H9 (cell line): ENCODE measurements around the gene MMP24OS. TPM values are rescaled to one million over a fixed set of nuclear protein-coding genes. Genes with fewer than 3 reads are reported as not detected.

Source experiments
- DNase-seq: peaks from one replicate; pipeline ENCODE4 v3.0.0-alpha.2; 2017
- H2AFZ ChIP-seq: one replicate; pipeline ENCODE4 v1.6.1; 2013; ENCODE audit warnings: mild to moderate bottlenecking, low read length, control low read depth, moderate library complexity
- H2AK5ac ChIP-seq: 2 replicates; pipeline ENCODE4 v1.6.1; 2013; ENCODE audit warnings: low read length, control low read depth, mixed read lengths; ENCODE audit not compliant: insufficient read length
- H2BK120ac ChIP-seq: one replicate; pipeline ENCODE4 v1.6.1; 2013; ENCODE audit warnings: low read depth, mild to moderate bottlenecking, low read length, control low read depth, inconsistent platforms; ENCODE audit not compliant: poor library complexity, severe bottlenecking
- H2BK12ac ChIP-seq: 2 replicates; pipeline ENCODE4 v1.6.1; 2013; ENCODE audit warnings: low read length, control low read depth, mixed read lengths, low read depth; ENCODE audit not compliant: insufficient read length
- H2BK15ac ChIP-seq: 2 replicates; pipeline ENCODE4 v1.6.1; 2013; ENCODE audit warnings: low read depth, low read length, control low read depth
- H2BK20ac ChIP-seq: one replicate; pipeline ENCODE4 v1.6.1; 2013; ENCODE audit warnings: low read depth, mild to moderate bottlenecking, low read length, control low read depth, inconsistent platforms; ENCODE audit not compliant: poor library complexity, severe bottlenecking
- H2BK5ac ChIP-seq: 2 replicates; pipeline ENCODE4 v1.6.1; 2013; ENCODE audit warnings: low read length, control low read depth, mixed read lengths; ENCODE audit not compliant: insufficient read length
- H3K14ac ChIP-seq: 2 replicates; pipeline ENCODE4 v1.6.1; 2013; ENCODE audit warnings: low read length, control low read depth; ENCODE audit not compliant: insufficient read depth
- H3K18ac ChIP-seq: 2 replicates; pipeline ENCODE4 v1.6.1; 2013; ENCODE audit warnings: low read depth, mild to moderate bottlenecking, mixed read lengths, low read length, control low read depth; ENCODE audit not compliant: insufficient read length
- H3K23ac ChIP-seq: 2 replicates; pipeline ENCODE4 v1.6.1; 2013; ENCODE audit warnings: low read length, control low read depth, mixed read lengths, low read depth; ENCODE audit not compliant: insufficient read length
- H3K23me2 ChIP-seq: 2 replicates; pipeline ENCODE4 v1.6.1; 2013; ENCODE audit warnings: low read depth, mild to moderate bottlenecking, mixed read lengths, low read length, control low read depth; ENCODE audit not compliant: insufficient read length, poor library complexity, severe bottlenecking
- H3K27ac ChIP-seq: 2 replicates; pipeline ENCODE4 v1.5.1; 2013; ENCODE audit warnings: low read length, control low read depth, mixed read lengths, low read depth; ENCODE audit not compliant: insufficient read length
- H3K27me3 ChIP-seq: 2 replicates; pipeline ENCODE4 v1.6.1; 2013; ENCODE audit warnings: low read length, control low read depth, inconsistent platforms; ENCODE audit not compliant: insufficient read depth
- H3K4ac ChIP-seq: 2 replicates; pipeline ENCODE4 v1.6.1; 2013; ENCODE audit warnings: low read depth, mild to moderate bottlenecking, control low read depth, inconsistent platforms, low read length, moderate library complexity
- H3K4me1 ChIP-seq: 2 replicates; pipeline ENCODE4 v1.6.1; 2013; ENCODE audit warnings: low read length, control low read depth, inconsistent platforms; ENCODE audit not compliant: insufficient read depth
- H3K4me2 ChIP-seq: 2 replicates; pipeline ENCODE4 v1.6.1; 2013; ENCODE audit warnings: low read length, control low read depth, mixed read lengths; ENCODE audit not compliant: insufficient read length, insufficient read depth
- H3K56ac ChIP-seq: 2 replicates; pipeline ENCODE4 v1.6.1; 2013; ENCODE audit warnings: low read depth, mild to moderate bottlenecking, mixed read lengths, low read length, control low read depth; ENCODE audit not compliant: insufficient read length
- H3K79me1 ChIP-seq: 2 replicates; pipeline ENCODE4 v1.6.1; 2013; ENCODE audit warnings: low read depth, mild to moderate bottlenecking, moderate library complexity, low read length, control low read depth, inconsistent platforms; ENCODE audit not compliant: insufficient read depth, poor library complexity, severe bottlenecking
- H3K79me2 ChIP-seq: 2 replicates; pipeline ENCODE4 v1.6.1; 2013; ENCODE audit warnings: low read length, control low read depth, inconsistent platforms; ENCODE audit not compliant: insufficient read depth
- H3K9ac ChIP-seq: 2 replicates; pipeline ENCODE4 v1.6.1; 2013; ENCODE audit warnings: low read length, control low read depth, mixed read lengths; ENCODE audit not compliant: insufficient read length; ENCODE audit errors: extremely low read depth
- H3K9me3 ChIP-seq: one replicate; pipeline ENCODE4 v1.6.1; 2013; ENCODE audit warnings: low read depth, low read length, inconsistent platforms; ENCODE audit not compliant: control insufficient read depth
- H3T11ph ChIP-seq: one replicate; pipeline ENCODE4 v1.6.1; 2013; ENCODE audit warnings: mild to moderate bottlenecking, low read length, control low read depth, inconsistent platforms
- H4K20me1 ChIP-seq: one replicate; pipeline ENCODE4 v1.6.1; 2013; ENCODE audit not compliant: control insufficient read depth, insufficient read length, insufficient read depth
- H4K5ac ChIP-seq: 2 replicates; pipeline ENCODE4 v1.6.1; 2013; ENCODE audit warnings: low read depth, mild to moderate bottlenecking, mixed read lengths, low read length, control low read depth; ENCODE audit not compliant: insufficient read length
- H4K8ac ChIP-seq: replicated peaks from 2 replicates; pipeline ENCODE4 v1.6.1; 2013; ENCODE audit warnings: low read length, control low read depth, mixed read lengths, low read depth; ENCODE audit not compliant: insufficient read length
- H4K91ac ChIP-seq: 2 replicates; pipeline ENCODE4 v1.6.1; 2013; ENCODE audit warnings: low read depth, mild to moderate bottlenecking, moderate library complexity, mixed read lengths, low read length, control low read depth; ENCODE audit not compliant: insufficient read length
- H3K27ac Mint-ChIP-seq, 3 experiments: 2 replicates in 2 of 3; 3 replicates in 1 of 3; pipeline ENCODE4 v1.8.0; 2020 to 2021; ENCODE audit warnings: mixed read lengths in 3 of 3, mild to moderate bottlenecking in 1 of 3, moderate library complexity in 1 of 3
- H3K27me3 Mint-ChIP-seq: 2 replicates; pipeline ENCODE4 v1.8.0; 2021; ENCODE audit warnings: low read depth, mild to moderate bottlenecking, moderate library complexity, mixed read lengths
- H3K36me3 Mint-ChIP-seq, 3 experiments: 2 replicates in 2 of 3; 3 replicates in 1 of 3; pipeline ENCODE4 v1.8.0; 2020 to 2021; ENCODE audit warnings: low read depth in 3 of 3, mixed read lengths in 3 of 3; ENCODE audit not compliant: insufficient read depth in 1 of 3
- H3K4me1 Mint-ChIP-seq, 2 experiments: 2 replicates each; pipeline ENCODE4 v1.8.0; 2020; ENCODE audit warnings: mixed read lengths in 2 of 2
- H3K4me3 Mint-ChIP-seq, 2 experiments: 2 replicates in 1 of 2; 3 replicates in 1 of 2; pipeline ENCODE4 v1.8.0; 2020 to 2021; ENCODE audit warnings: mild to moderate bottlenecking in 2 of 2, mixed read lengths in 2 of 2, moderate library complexity in 1 of 2
- H3K9me3 Mint-ChIP-seq, 2 experiments: 2 replicates in 1 of 2; 3 replicates in 1 of 2; pipeline ENCODE4 v1.8.0; 2020; ENCODE audit warnings: mild to moderate bottlenecking in 2 of 2, mixed read lengths in 2 of 2, moderate library complexity in 1 of 2
- CTCF ChIP-seq: fragments of 200-600 bp; sonication (generic); conservative IDR thresholded peaks from 3 replicates; pipeline ENCODE4 v1.8.0; 2021; ENCODE audit warnings: antibody characterized with exemption, mild to moderate bottlenecking
- WGBS: extraction: QIAGEN DNeasy Blood & Tissue Kit; methylation state at CpG from one replicate; pipeline ENCODE4 v1.1.7; 2013; ENCODE audit warnings: missing lambda C conversion rate, low lambda C conversion rate, mixed read lengths; ENCODE audit not compliant: insufficient read length; ENCODE audit errors: extremely low coverage; 5-methylcytosine and 5-hydroxymethylcytosine counted together
- total RNA-seq: library from RNA; stranded (reverse); gene quantifications from 2 replicates; pipeline ENCODE4 v1.2.1, GENCODE V29; 2021

MMP24OS gene
- total RNA-seq, 1 experiment from 2014 or later, result 43.8 TPM

- Histone ChIP-seq H4K20me1 (no peaks in the 10 kb centered on the region), H2BK12ac (no peak overlapping the region), H3K27me3 (no peaks in the 10 kb centered on the region), H2AK5ac (no peak overlapping the region), H4K8ac (no peak overlapping the region), H3K56ac (no peak overlapping the region), H2BK120ac (no peak overlapping the region), H3T11ph (no peak overlapping the region), H3K4me1 (no peaks in the 10 kb centered on the region; the same call in 1 of the 2 replicates), H3K9ac (no peak overlapping the region), H3K79me2 (no peaks in the 10 kb centered on the region), H3K4me2 (no peak overlapping the region), H2BK15ac (no peak overlapping the region), H3K23ac (no peak overlapping the region), H2BK5ac (no peak overlapping the region), H3K79me1 (no peaks in the 10 kb centered on the region), H3K18ac (no peak overlapping the region), H4K5ac (no peak overlapping the region), H2AFZ (no peak overlapping the region), H3K14ac (no peak overlapping the region), H2BK20ac (no peak overlapping the region), H4K91ac (no peak overlapping the region), H3K27ac (no peak overlapping the region), H3K4ac (no peak overlapping the region), H3K9me3 (no peaks in the 10 kb centered on the region), H3K23me2 (peaks cover 7% of the 10 kb centered on the region)
- no peak for TF ChIP-seq CTCF
- H3K27ac Mint-ChIP-seq, result peak overlapping the region in 1 of 3 experiments; percentile 51; a peak in 1 of 7 replicates
- peaks cover 11 to 52% (median 45%) of the 10 kb centered on the region in 3 experiments; a peak in 6 of 7 replicates for H3K36me3 Mint-ChIP-seq
- peaks cover 23 to 36% of the 10 kb centered on the region in 2 experiments for H3K4me1 Mint-ChIP-seq
- no CpG with 5 or more reads among the region's 24 CpGs for WGBS
- no peaks in the 10 kb centered on the region; the same call in 1 of the 2 replicates for H3K27me3 Mint-ChIP-seq
- H3K4me3 Mint-ChIP-seq, result no peak overlapping the region
- H3K9me3 Mint-ChIP-seq, result no peaks in the 10 kb centered on the region; a peak in 2 of 5 replicates
- DNase-seq, result no peak
Observed at GRCh38 chr20:35274172-35275092, 3.5 kb downstream of the MMP24OS start.
